Measurements from ENCODE around the gene ZC4H2. TPM values are rescaled to one million over a fixed set of nuclear protein-coding genes. Genes with fewer than 3 reads are reported as not detected.
"Not testable (repeated sequence)": the region's sequence is repeated elsewhere in the genome, so short reads cannot be mapped to it uniquely, and the experiment has no call there.

The ZC4H2 gene
- polyA plus RNA-seq (ENCODE audit: insufficient read length): 13.9 TPM

GRCh38 chrX:64975989-64976672 is at the start of gene ZC4H2:
Gene ZC4H2, minus strand, starts transcription at chrX:64976450. Its CDS starts 73 bp downstream, at chrX:64976377.
- peak; percentile 49 for DNase-seq (ENCODE audit: low read depth)

GRCh38 chrX:65017451-65017850 is 41.2 kb upstream of the ZC4H2 start:
- peak; percentile 56 for DNase-seq (ENCODE audit: low read depth)

GRCh38 chrX:65014230-65014629 is 38.0 kb upstream of the ZC4H2 start:
- DNase-seq (ENCODE audit: low read depth): no peak

- no peak for DNase-seq (ENCODE audit: low read depth)
Measured at GRCh38 chrX:65009459-65009858, 33.2 kb upstream of the ZC4H2 start.

GRCh38 chrX:65002208-65002607 is 26.0 kb upstream of the ZC4H2 start:
- not testable (repeated sequence) for DNase-seq (ENCODE audit: low read depth)

- no peak for DNase-seq (ENCODE audit: low read depth)
Measured at GRCh38 chrX:64996805-64997204, 20.6 kb upstream of the ZC4H2 start.

GRCh38 chrX:64994131-64994798 is 18.0 kb upstream of the ZC4H2 start:
- DNase-seq (ENCODE audit: low read depth): no peak

- no peak for DNase-seq (ENCODE audit: low read depth)
Measured at GRCh38 chrX:64977830-64978229, 1.6 kb upstream of the ZC4H2 start.

GRCh38 chrX:64977051-64977450 is 801 bp upstream of the ZC4H2 start:
- DNase-seq (ENCODE audit: low read depth): no peak

GRCh38 chrX:64976673-64977040 is 407 bp upstream of the ZC4H2 start:
- DNase-seq (ENCODE audit: low read depth): no peak

- DNase-seq (ENCODE audit: low read depth): no peak
Measured at GRCh38 chrX:64975491-64975890, 759 bp downstream of the ZC4H2 start.

- no peak for DNase-seq (ENCODE audit: low read depth)
Measured at GRCh38 chrX:64925480-64925879, 50.8 kb downstream of the ZC4H2 start.

- no peak for DNase-seq (ENCODE audit: low read depth)
Measured at GRCh38 chrX:64908121-64908520, 68.1 kb downstream of the ZC4H2 start.

- no peak for DNase-seq (ENCODE audit: low read depth)
Measured at GRCh38 chrX:64894454-64895038, 81.7 kb downstream of the ZC4H2 start.

- DNase-seq (ENCODE audit: low read depth): no peak
Measured at GRCh38 chrX:64885850-64886249, 90.4 kb downstream of the ZC4H2 start.

GRCh38 chrX:64878709-64879108 is 97.5 kb downstream of the ZC4H2 start:
- not testable (repeated sequence) for DNase-seq (ENCODE audit: low read depth)

GRCh38 chrX:64867217-64867616 is 109.0 kb downstream of the ZC4H2 start:
- no peak for DNase-seq (ENCODE audit: low read depth)

Other genes with a start within 250 kb of the ZC4H2 start
- gene ZC3H12B, start 58.4 kb upstream of the ZC4H2 start, polyA plus RNA-seq (ENCODE audit: insufficient read length): 2.7 TPM